22Rv1 (cell line): ENCODE results near the gene RFT1.

ENCODE experiments used
- ZFX ChIP-seq: fragments of 450-650 bp; IDR thresholded peaks from 2 replicates; pipeline ENCODE4 v1.6.1; 2017; ENCODE audit warnings: antibody characterized with exemption, borderline replicate concordance
- TF ChIP-seq, protein P1 (sequence below): fragments of 450-650 bp; IDR thresholded peaks from 2 replicates; pipeline ENCODE4 v1.5.1; 2017; ENCODE audit warnings: mild to moderate bottlenecking

DNA sequence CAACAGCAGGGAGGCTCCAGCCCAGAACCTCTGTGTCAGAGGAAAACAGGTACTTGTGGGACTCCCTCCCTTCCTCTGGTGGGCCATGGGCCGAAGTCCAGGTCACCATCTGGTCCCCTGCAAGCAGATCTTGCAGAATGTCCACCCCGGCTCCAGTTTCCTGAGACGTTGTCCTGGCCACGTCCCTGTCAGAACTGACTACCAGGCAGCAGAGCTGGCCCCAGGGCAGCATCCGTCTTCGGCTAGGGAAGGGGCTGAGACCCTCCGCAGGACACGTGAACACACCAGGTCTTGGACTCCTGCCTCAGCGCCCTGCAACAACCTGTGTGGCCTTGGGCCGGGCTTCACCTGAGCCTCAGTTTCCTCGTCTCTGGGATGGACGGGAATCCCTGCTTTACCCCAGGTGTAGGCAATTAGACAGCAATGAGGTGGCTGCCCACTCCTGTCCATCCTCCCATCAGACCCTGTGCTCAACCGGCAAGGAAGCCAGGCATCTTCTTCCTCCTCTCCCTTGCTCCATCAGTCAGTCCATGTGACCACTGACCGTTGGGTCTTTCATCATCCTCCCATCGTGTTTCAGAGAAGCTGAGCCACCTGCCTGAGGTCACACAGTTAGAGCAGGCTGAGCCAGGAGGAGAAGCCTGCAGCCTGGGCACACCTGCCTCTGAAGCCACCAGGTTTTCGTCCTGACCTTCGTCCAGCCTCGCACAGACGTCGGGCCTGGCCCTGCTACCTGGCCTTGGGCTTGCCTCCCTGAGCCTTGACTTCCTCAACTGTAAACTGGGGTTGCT, 21.8 kb upstream of the RFT1 start:
- TF ChIP-seq, protein P1, sequence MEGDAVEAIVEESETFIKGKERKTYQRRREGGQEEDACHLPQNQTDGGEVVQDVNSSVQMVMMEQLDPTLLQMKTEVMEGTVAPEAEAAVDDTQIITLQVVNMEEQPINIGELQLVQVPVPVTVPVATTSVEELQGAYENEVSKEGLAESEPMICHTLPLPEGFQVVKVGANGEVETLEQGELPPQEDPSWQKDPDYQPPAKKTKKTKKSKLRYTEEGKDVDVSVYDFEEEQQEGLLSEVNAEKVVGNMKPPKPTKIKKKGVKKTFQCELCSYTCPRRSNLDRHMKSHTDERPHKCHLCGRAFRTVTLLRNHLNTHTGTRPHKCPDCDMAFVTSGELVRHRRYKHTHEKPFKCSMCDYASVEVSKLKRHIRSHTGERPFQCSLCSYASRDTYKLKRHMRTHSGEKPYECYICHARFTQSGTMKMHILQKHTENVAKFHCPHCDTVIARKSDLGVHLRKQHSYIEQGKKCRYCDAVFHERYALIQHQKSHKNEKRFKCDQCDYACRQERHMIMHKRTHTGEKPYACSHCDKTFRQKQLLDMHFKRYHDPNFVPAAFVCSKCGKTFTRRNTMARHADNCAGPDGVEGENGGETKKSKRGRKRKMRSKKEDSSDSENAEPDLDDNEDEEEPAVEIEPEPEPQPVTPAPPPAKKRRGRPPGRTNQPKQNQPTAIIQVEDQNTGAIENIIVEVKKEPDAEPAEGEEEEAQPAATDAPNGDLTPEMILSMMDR = no peak
- TF ChIP-seq ZFX = no peak
